Left lung (tissue), 10 donors: Measurements from ENCODE around the gene ANO3. TPM values are rescaled to one million over a fixed set of nuclear protein-coding genes. Genes with fewer than 3 reads are reported as not detected.
A peak's percentile ranks its signal among the peaks of the same experiment; 100 is the strongest.

Experiments used
- ATAC-seq: fragments of 200-7000 bp; cut with Tn5 transposase; one replicate; pipeline ENCODE4 v1.9.1; 2020; ENCODE audit warnings: moderate library complexity
- DNase-seq, 4 donors: peaks; one replicate each; pipeline ENCODE4 v3.0.0-alpha.2; 2013 to 2020
- H3K27ac ChIP-seq, 2 donors: fragments of 200-600 bp; sonication (generic) in 1 of 2; one replicate each; pipeline versions ENCODE4 v1.5.0 to v1.8.0; 2020 to 2021
- H3K27me3 ChIP-seq, 2 donors: fragments of 200-600 bp; sonication (generic) in 1 of 2; one replicate each; pipeline versions ENCODE4 v1.5.0 to v1.8.0; 2020 to 2021
- H3K36me3 ChIP-seq, 2 donors: fragments of 200-600 bp; sonication (generic) in 1 of 2; one replicate each; pipeline versions ENCODE4 v1.5.0 to v1.8.0; 2020 to 2021
- H3K4me1 ChIP-seq, 2 donors: fragments of 200-600 bp; one replicate each; pipeline ENCODE4 v1.8.0; 2021
- H3K4me3 ChIP-seq, 2 donors: fragments of 200-600 bp; sonication (generic) in 1 of 2; one replicate each; pipeline versions ENCODE4 v1.5.0 to v1.8.0; 2020 to 2021; ENCODE audit warnings: mild to moderate bottlenecking in 1 of 2
- H3K9me3 ChIP-seq, 2 donors: fragments of 200-600 bp; sonication (generic) in 1 of 2; one replicate each; pipeline versions ENCODE4 v1.5.0 to v1.8.0; 2020 to 2021
- intact Hi-C, 2 donors: fragments of 100-400 bp; cut with DNase I; formaldehyde crosslinking; loops; one replicate each; pipeline versions ENCODE4 v1.11.2 to v1.14.2; 2022
- polyA plus RNA-seq, 6 donors: library from polyadenylated mRNA; unstranded; fragments of 120-200 nt; gene quantifications; one replicate each; pipeline ENCODE4 v1.2.1, GENCODE V29; 2013; ENCODE audit not compliant: insufficient read length in 6 of 6
- total RNA-seq, 2 donors: library from RNA; stranded (reverse); fragmentation: NEBNext Ultra II Directional; extraction: Animal tissue kit (Norgen Biotek cat#: 25700); gene quantifications; one replicate each; pipeline ENCODE4 v1.2.1, GENCODE V29; 2021
- TF ChIP-seq, protein P1 (sequence below), 2 donors: fragments of 200-600 bp; sonication (generic) in 1 of 2; IDR thresholded peaks; one replicate each; pipeline versions ENCODE4 v1.5.0 to v1.8.0; 2021; ENCODE audit warnings: antibody characterized with exemption in 2 of 2
- donor health status: DM: no; HTN: yes; CAD: no.
- donor health status: DM: no; HTN: no; CAD: no.

Gene ANO3
- total and polyA plus RNA-seq, 8 donors, result 0.31 to 1.4 (median 0.56) TPM

GRCh38 chr11:26348776-26349175 is 16.8 kb downstream of the ANO3 start:
- no peaks in the 10 kb centered on the region for H3K27me3 ChIP-seq
- TF ChIP-seq, protein P1, sequence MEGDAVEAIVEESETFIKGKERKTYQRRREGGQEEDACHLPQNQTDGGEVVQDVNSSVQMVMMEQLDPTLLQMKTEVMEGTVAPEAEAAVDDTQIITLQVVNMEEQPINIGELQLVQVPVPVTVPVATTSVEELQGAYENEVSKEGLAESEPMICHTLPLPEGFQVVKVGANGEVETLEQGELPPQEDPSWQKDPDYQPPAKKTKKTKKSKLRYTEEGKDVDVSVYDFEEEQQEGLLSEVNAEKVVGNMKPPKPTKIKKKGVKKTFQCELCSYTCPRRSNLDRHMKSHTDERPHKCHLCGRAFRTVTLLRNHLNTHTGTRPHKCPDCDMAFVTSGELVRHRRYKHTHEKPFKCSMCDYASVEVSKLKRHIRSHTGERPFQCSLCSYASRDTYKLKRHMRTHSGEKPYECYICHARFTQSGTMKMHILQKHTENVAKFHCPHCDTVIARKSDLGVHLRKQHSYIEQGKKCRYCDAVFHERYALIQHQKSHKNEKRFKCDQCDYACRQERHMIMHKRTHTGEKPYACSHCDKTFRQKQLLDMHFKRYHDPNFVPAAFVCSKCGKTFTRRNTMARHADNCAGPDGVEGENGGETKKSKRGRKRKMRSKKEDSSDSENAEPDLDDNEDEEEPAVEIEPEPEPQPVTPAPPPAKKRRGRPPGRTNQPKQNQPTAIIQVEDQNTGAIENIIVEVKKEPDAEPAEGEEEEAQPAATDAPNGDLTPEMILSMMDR (IDR thresholded peaks at IDR 0.05), result no peak
- no peaks in the 10 kb centered on the region for H3K4me1 ChIP-seq
- no peaks in the 10 kb centered on the region for H3K36me3 ChIP-seq
- intact Hi-C loops, result no loop called here
- no peak overlapping the region for H3K27ac ChIP-seq
- no peak overlapping the region for H3K4me3 ChIP-seq
- H3K9me3 ChIP-seq, result no peaks in the 10 kb centered on the region
- DNase-seq (no peak), ATAC-seq (no peak)

DNA sequence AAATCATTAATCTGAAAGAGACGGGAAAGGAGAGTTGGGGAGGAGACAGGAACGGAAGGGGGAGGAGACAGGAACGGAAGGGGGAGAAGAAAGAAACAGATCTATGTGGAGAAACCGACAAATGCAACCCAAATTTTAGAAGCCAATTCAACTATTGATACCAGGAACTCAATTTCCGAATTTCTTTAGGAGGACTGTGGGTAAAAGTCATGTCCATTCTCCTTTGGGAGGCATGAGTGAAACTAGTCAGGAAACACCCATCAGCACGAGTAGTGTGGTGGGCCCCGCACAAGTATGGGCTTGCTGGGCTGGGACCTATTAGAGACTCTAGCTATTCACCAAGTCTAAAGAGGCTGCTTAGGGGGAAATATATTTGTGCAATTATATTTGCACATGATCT is 18.1 kb downstream of the ANO3 start:
- H3K27me3 ChIP-seq, result no peaks in the 10 kb centered on the region
- ATAC-seq, result no peak
- intact Hi-C loops, result no loop called here

GRCh38 chr11:26353010-26353409 is 21.1 kb downstream of the ANO3 start:
- DNase-seq (no peak), ATAC-seq (no peak)
- Histone ChIP-seq H3K27me3 (no peaks in the 10 kb centered on the region), H3K4me1 (no peaks in the 10 kb centered on the region), H3K27ac (no peak overlapping the region), H3K4me3 (no peak overlapping the region), H3K9me3 (no peaks in the 10 kb centered on the region), H3K36me3 (no peaks in the 10 kb centered on the region)
- intact Hi-C loops, result no loop called here
- TF ChIP-seq, protein P1 (IDR thresholded peaks at IDR 0.05), result no peak

More for the DNA sequence above, 18.1 kb downstream of the ANO3 start:
- Histone ChIP-seq H3K4me3 (no peak overlapping the region), H3K27ac (no peak overlapping the region), H3K36me3 (no peaks in the 10 kb centered on the region), H3K9me3 (no peaks in the 10 kb centered on the region), H3K4me1 (no peaks in the 10 kb centered on the region)
- TF ChIP-seq, protein P1 (IDR thresholded peaks at IDR 0.05), result no peak
- peak in 1 of 4 donors; percentile 12 for DNase-seq

- Histone ChIP-seq H3K9me3 (no peaks in the 10 kb centered on the region), H3K36me3 (no peaks in the 10 kb centered on the region), H3K4me1 (no peaks in the 10 kb centered on the region), H3K4me3 (no peak overlapping the region), H3K27ac (no peak overlapping the region), H3K27me3 (no peaks in the 10 kb centered on the region)
- TF ChIP-seq, protein P1 (IDR thresholded peaks at IDR 0.05), result no peak
- intact Hi-C loops, result no loop called here
- DNase-seq (no peak), ATAC-seq (no peak)
Measured at GRCh38 chr11:26359055-26359454, 27.1 kb downstream of the ANO3 start.

GRCh38 chr11:26365284-26365683 is 33.4 kb downstream of the ANO3 start:
- H3K4me1 ChIP-seq, result no peaks in the 10 kb centered on the region
- no peak overlapping the region for H3K4me3 ChIP-seq
- H3K36me3 ChIP-seq, result no peaks in the 10 kb centered on the region
- no peak for DNase-seq
- ATAC-seq, result no peak
- no peak overlapping the region for H3K27ac ChIP-seq
- H3K9me3 ChIP-seq, result peaks cover 0 to 18% of the 10 kb centered on the region in 2 donors
- intact Hi-C loops, result no loop called here
- H3K27me3 ChIP-seq, result no peaks in the 10 kb centered on the region
- TF ChIP-seq, protein P1 (IDR thresholded peaks at IDR 0.05), result no peak
